ENCODE measurements around the gene SLC4A1. TPM values are rescaled to one million over a fixed set of nuclear protein-coding genes. Genes with fewer than 3 reads are reported as not detected.

SLC4A1 gene
- total RNA-seq, 6 experiments from 2014 or later = 0.06 to 31.8 (median 1.2) TPM

GRCh38 chr17:44221084-44221861 lies 46.7 kb downstream of the SLC4A1 start:
- Histone ChIP-seq H3K4me3 (peak overlapping the region; percentile 82 to 97 (median 93)), H3K4me1 (peaks cover 0 to 33% (median 15%) of the 10 kb centered on the region in 4 donors), H3K36me3 (peaks cover 2 to 9% (median 3%) of the 10 kb centered on the region in 4 donors), H3K27ac (peak overlapping the region; percentile 87 to 97 (median 96)), H3K9me3 (no peaks in the 10 kb centered on the region), H3K27me3 (no peaks in the 10 kb centered on the region)
- intact Hi-C loops (cut with DNase I) = no loop called here
- under 1% methylated on average over 36 of the region's 54 CpGs for WGBS (ENCODE audit: insufficient coverage, low coverage, low lambda C conversion rate, missing lambda C conversion rate)
- peak; percentile 82 to 89 (median 87) for DNase-seq
- peak; percentile 34 to 62 (median 50) for ATAC-seq
- TF ChIP-seq, protein P1, sequence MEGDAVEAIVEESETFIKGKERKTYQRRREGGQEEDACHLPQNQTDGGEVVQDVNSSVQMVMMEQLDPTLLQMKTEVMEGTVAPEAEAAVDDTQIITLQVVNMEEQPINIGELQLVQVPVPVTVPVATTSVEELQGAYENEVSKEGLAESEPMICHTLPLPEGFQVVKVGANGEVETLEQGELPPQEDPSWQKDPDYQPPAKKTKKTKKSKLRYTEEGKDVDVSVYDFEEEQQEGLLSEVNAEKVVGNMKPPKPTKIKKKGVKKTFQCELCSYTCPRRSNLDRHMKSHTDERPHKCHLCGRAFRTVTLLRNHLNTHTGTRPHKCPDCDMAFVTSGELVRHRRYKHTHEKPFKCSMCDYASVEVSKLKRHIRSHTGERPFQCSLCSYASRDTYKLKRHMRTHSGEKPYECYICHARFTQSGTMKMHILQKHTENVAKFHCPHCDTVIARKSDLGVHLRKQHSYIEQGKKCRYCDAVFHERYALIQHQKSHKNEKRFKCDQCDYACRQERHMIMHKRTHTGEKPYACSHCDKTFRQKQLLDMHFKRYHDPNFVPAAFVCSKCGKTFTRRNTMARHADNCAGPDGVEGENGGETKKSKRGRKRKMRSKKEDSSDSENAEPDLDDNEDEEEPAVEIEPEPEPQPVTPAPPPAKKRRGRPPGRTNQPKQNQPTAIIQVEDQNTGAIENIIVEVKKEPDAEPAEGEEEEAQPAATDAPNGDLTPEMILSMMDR (IDR thresholded peaks at IDR 0.05) = no peak
- peak; percentile 60 for TF ChIP-seq POLR2A (IDR thresholded peaks at IDR 0.05)

DNA sequence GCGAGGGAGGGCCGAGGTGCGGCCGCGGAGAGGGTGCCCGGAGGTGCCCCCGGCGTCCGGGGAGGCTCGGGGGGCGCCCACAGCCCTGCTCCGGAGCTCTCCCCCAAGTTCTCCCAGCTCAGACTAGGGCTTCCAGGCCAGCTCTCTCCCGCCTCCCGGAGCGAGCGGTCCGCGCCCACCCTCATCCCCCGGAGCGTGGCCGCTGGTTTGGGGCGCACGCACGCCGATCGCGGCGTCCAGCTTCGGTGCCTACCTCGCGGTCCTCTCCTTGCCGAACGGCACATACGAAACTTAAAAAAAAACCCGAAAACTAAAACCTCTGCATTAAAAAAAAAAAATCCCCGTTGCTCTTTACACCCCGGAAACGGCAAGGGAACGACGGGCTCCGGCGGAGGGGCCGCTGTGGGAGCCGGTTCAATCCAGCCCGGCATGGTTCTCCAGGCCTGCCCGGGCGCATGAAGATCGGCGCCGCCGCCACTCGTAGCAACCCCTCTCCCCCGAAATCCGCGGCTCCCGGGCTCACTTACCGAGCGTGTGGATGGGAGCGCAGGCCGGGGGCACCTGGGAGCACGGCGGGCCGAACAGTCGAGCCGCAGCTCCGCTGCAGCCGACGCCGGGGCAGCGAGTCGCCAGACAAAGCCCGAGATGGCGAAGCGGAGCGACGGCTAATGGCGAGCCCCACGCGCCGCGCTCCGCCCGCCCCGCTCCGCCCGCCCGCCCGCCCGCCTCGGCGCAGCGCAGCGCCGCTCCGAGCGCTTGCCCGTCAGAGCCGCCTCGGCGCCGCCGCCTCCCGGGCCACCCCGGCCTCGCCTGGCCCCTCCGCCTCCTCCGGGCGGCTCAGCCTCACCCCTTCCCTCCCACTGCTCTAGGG lies 47.5 kb downstream of the SLC4A1 start:
- whole genome bisulfite sequencing (ENCODE audit: insufficient coverage, low coverage, low lambda C conversion rate, missing lambda C conversion rate) = 1% methylated on average over 26 of the region's 108 CpGs
- Histone ChIP-seq H3K36me3 (peaks cover 8 to 17% (median 10%) of the 10 kb centered on the region in 4 donors), H3K4me1 (peaks cover 0 to 33% (median 15%) of the 10 kb centered on the region in 4 donors), H3K4me3 (peak overlapping the region; percentile 82 to 97 (median 93)), H3K27ac (peak overlapping the region; percentile 87 to 97 (median 96)), H3K9me3 (no peaks in the 10 kb centered on the region), H3K27me3 (no peaks in the 10 kb centered on the region)
- no peak for TF ChIP-seq POLR2A (IDR thresholded peaks at IDR 0.05)
- TF ChIP-seq, protein P1 (IDR thresholded peaks at IDR 0.05) = no peak
- ATAC-seq (peak; percentile 4 to 31 (median 27)), DNase-seq (peak; percentile 61 to 70 (median 64))
- intact Hi-C loops (cut with DNase I) = no loop called here

DNA sequence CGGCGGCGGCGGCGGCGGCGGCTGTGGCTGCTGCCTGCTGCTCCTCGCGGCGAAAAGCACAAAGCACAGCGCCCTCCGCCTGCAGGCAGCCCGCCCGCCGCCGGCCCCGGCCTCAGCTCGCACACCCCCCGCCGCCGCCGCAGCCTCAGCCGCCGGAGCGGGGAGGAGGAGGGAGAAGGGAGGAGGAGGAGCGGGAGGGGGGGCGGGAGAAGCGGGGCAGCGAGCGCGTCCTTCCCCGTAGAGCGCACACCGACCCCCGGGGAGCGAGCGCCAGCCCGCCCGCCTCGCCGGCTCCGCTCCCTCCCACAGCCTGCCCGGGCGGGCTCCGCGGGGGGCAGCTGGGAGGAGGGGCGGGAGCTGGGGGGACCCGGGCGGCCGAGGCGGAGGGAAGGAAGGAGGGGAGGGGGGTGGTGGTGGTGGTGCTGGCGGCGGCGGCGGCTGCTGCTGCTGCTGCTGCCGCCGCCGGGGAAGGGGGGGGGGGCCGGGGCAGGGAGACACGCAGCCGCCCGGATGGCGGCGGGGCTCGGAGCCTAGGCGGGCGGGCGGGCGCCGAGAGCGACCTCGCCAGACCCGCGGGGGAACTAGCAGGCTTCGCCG lies 48.2 kb downstream of the SLC4A1 start, which contains the start of gene UBTF:
TSS of gene UBTF (minus strand) at position 60 of the 597 bp plus-strand sequence. CDS start 1,446 bp downstream, outside the sequence.
- H3K4me3 ChIP-seq = peak within 1 kb of the TSS; percentile 82 to 97 (median 93)
- peak; percentile 73 to 74 (median 73) for DNase-seq
- no peaks in the 10 kb centered on the region for H3K9me3 ChIP-seq
- WGBS (ENCODE audit: insufficient coverage, low coverage, low lambda C conversion rate, missing lambda C conversion rate) = 0% methylated on average over 15 of the region's 76 CpGs
- TF ChIP-seq, protein P1 (IDR thresholded peaks at IDR 0.05) = no peak
- TF ChIP-seq POLR2A (IDR thresholded peaks at IDR 0.05) = no peak
- intact Hi-C loops (cut with DNase I) = loop anchor here in 1 of 2 donors (10.0 kb wide), 1 partner anchor 135 kb away; no protein-coding TSS in a partner anchor
- peak within 1 kb of the TSS; percentile 87 to 97 (median 96) for H3K27ac ChIP-seq
- H3K27me3 ChIP-seq = no peaks in the 10 kb centered on the region
- peaks cover 0 to 33% (median 15%) of the 10 kb centered on the region in 4 donors for H3K4me1 ChIP-seq
- H3K36me3 ChIP-seq = peaks cover 8 to 25% (median 15%) of the 10 kb centered on the region in 4 donors
- peak; percentile 0 to 9 (median 0) for ATAC-seq

GRCh38 chr17:44219108-44219615 lies 48.8 kb downstream of the SLC4A1 start:
- intact Hi-C loops (cut with DNase I) = loop anchor here in 1 of 2 donors (10.0 kb wide), 1 partner anchor 136 kb away; no protein-coding TSS in a partner anchor
- peak; percentile 75 to 81 (median 78) for DNase-seq
- H3K4me1 ChIP-seq = peaks cover 0 to 32% (median 14%) of the 10 kb centered on the region in 4 donors
- WGBS (ENCODE audit: insufficient coverage, low coverage, low lambda C conversion rate, missing lambda C conversion rate) = no CpG with 5 or more reads among the region's 73 CpGs
- H3K27ac ChIP-seq = peak overlapping the region; percentile 87 to 97 (median 96)
- ATAC-seq = peak; percentile 10 to 42 (median 22)
- H3K4me3 ChIP-seq = peak overlapping the region; percentile 82 to 97 (median 93)
- peak; percentile 67 for TF ChIP-seq POLR2A (IDR thresholded peaks at IDR 0.05)
- TF ChIP-seq, protein P1 (IDR thresholded peaks at IDR 0.05) = peak in 3 of 4 donors; percentile 21 to 72 (median 36)
- H3K9me3 ChIP-seq = no peaks in the 10 kb centered on the region
- H3K36me3 ChIP-seq = peaks cover 9 to 30% (median 18%) of the 10 kb centered on the region in 4 donors
- no peaks in the 10 kb centered on the region for H3K27me3 ChIP-seq

Data from right lobe of liver (tissue), 6 donors.